Lower lobe of right lung (tissue), 2 donors: Measurements from ENCODE around the gene PTPN14. TPM values are rescaled to one million over a fixed set of nuclear protein-coding genes. Genes with fewer than 3 reads are reported as not detected.

ENCODE experiments used
- ATAC-seq, 2 donors: fragments of 200-7000 bp; cut with Tn5 transposase; one replicate each; pipeline ENCODE4 v1.9.1; 2020 to 2022; ENCODE audit warnings: mild to moderate bottlenecking in 2 of 2, moderate library complexity in 2 of 2
- DNase-seq: peaks from one replicate; pipeline ENCODE4 v3.0.0-alpha.2; 2020
- H3K27ac ChIP-seq: fragments of 200-600 bp; one replicate; pipeline ENCODE4 v1.8.0; 2022
- H3K27me3 ChIP-seq: fragments of 200-600 bp; one replicate; pipeline ENCODE4 v1.8.0; 2022; ENCODE audit warnings: low read depth
- H3K36me3 ChIP-seq: fragments of 200-600 bp; one replicate; pipeline ENCODE4 v1.8.0; 2022; ENCODE audit warnings: mild to moderate bottlenecking
- H3K4me1 ChIP-seq: fragments of 200-600 bp; one replicate; pipeline ENCODE4 v1.8.0; 2022
- H3K4me3 ChIP-seq: fragments of 200-600 bp; one replicate; pipeline ENCODE4 v1.8.0; 2022; ENCODE audit warnings: mild to moderate bottlenecking
- H3K9me3 ChIP-seq: fragments of 200-600 bp; one replicate; pipeline ENCODE4 v1.8.0; 2022
- intact Hi-C: fragments of 100-400 bp; cut with DNase I; formaldehyde crosslinking; loops from one replicate; pipeline ENCODE4 v1.11.0; 2022
- total RNA-seq: library from RNA; stranded (reverse); fragmentation: NEBNext Ultra II Directional; extraction: Animal tissue kit (Norgen Biotek cat#: 25700); gene quantifications from one replicate; pipeline ENCODE4 v1.2.1, GENCODE V29; 2021
- TF ChIP-seq, protein P1 (sequence below): fragments of 200-600 bp; IDR thresholded peaks from one replicate; pipeline ENCODE4 v1.8.0; 2022; ENCODE audit warnings: antibody characterized with exemption, mild to moderate bottlenecking
- donor health status: DM: no; HTN: yes; CAD: no; lungs with severe emphysema.

PTPN14 gene
- total RNA-seq, 1 donor from 2014 or later: 34.1 TPM

DNA sequence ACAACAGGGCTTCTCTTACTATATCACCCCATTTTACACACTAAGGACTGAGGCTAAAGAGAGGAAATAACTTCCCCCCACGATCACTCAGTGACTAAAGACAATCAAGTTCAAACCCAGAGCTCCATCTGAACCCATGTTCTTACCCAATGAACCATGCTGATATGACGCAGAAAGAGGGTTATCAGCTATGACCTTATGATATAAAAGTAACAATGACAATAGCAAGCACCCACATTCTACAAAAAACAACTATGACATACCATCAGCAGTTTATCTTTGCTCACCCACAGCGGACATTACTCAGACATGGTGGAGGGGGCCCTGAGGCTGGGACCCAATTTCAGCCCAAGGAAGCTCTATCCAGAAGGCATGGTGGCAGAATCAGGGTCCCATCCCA, 75.7 kb downstream of the PTPN14 start:
- DNase-seq: no peak
- Histone ChIP-seq H3K27me3 (no peaks in the 10 kb centered on the region), H3K9me3 (no peaks in the 10 kb centered on the region), H3K4me3 (no peak overlapping the region), H3K27ac (no peak overlapping the region), H3K36me3 (no peaks in the 10 kb centered on the region), H3K4me1 (peaks cover 8% of the 10 kb centered on the region)
- intact Hi-C loops: no loop called here
- TF ChIP-seq, protein P1, sequence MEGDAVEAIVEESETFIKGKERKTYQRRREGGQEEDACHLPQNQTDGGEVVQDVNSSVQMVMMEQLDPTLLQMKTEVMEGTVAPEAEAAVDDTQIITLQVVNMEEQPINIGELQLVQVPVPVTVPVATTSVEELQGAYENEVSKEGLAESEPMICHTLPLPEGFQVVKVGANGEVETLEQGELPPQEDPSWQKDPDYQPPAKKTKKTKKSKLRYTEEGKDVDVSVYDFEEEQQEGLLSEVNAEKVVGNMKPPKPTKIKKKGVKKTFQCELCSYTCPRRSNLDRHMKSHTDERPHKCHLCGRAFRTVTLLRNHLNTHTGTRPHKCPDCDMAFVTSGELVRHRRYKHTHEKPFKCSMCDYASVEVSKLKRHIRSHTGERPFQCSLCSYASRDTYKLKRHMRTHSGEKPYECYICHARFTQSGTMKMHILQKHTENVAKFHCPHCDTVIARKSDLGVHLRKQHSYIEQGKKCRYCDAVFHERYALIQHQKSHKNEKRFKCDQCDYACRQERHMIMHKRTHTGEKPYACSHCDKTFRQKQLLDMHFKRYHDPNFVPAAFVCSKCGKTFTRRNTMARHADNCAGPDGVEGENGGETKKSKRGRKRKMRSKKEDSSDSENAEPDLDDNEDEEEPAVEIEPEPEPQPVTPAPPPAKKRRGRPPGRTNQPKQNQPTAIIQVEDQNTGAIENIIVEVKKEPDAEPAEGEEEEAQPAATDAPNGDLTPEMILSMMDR: no peak
- ATAC-seq: no peak

DNA sequence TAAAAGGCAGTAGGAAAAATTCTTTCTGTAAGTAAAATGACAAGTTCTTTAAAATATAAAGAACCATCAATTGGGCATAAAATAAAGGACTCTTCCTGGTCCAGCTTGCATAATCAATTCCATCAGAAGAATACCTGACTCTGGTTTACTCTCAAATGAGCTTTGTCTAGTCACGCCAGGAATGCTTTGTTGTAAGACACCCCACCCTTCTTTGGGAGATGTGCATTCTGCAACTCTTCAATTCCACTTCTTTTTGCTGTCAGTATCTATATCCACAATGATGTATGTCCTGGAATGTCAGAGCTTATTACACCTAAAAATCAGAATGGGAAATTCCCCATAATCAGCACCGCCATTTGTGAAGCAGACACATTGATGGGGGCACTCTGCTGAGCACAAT, 76.1 kb downstream of the PTPN14 start:
- H3K9me3 ChIP-seq: no peaks in the 10 kb centered on the region
- no peaks in the 10 kb centered on the region for H3K36me3 ChIP-seq
- peaks cover 8% of the 10 kb centered on the region for H3K4me1 ChIP-seq
- H3K27ac ChIP-seq: no peak overlapping the region
- no peak overlapping the region for H3K4me3 ChIP-seq
- no peaks in the 10 kb centered on the region for H3K27me3 ChIP-seq
- intact Hi-C loops: no loop called here
- no peak for DNase-seq
- no peak for ATAC-seq
- TF ChIP-seq, protein P1: no peak

DNA sequence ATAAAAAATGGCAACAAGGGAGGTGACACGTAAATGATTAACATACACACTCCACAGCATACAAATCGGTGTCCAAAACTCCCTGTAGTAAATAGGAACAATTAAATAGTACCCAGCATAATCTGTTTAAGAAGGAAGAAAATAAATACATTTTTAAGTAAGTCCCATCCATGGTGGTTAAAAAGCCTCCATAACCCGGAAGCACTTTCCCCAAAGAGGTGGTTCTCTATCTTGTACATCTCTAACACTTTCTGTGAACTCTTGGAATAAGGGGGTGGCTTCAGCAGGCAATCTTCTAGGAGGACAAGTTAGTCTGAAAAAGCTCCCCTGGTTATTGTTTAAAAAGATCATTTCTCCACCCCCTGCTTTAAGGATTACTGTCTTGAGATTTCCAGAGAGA, 76.9 kb downstream of the PTPN14 start:
- DNase-seq (no peak), ATAC-seq (no peak)
- TF ChIP-seq, protein P1: no peak
- Histone ChIP-seq H3K4me1 (peaks cover 8% of the 10 kb centered on the region), H3K27ac (no peak overlapping the region), H3K9me3 (no peaks in the 10 kb centered on the region), H3K27me3 (no peaks in the 10 kb centered on the region), H3K4me3 (no peak overlapping the region), H3K36me3 (no peaks in the 10 kb centered on the region)
- intact Hi-C loops: no loop called here

DNA sequence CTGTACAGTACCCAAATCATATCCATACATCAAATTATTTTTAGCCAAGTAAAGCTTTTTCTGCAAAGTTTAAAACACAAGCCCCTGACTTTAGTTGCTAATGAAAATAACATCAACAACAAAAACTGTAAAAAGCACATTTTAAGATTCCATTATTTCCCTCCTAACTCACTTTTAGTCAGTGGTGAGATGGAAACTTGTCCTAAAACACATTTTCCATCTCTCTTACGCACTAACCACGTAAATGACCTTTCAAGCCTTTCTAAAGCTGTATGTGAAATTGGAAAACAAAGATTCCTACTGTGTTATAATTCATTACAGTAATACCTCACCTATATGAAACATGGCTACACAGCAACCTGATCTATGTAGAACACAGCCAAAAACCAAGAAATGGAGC, 77.5 kb downstream of the PTPN14 start:
- no peaks in the 10 kb centered on the region for H3K27me3 ChIP-seq
- no peaks in the 10 kb centered on the region for H3K9me3 ChIP-seq
- TF ChIP-seq, protein P1: no peak
- no peak overlapping the region for H3K27ac ChIP-seq
- ATAC-seq (no peak), DNase-seq (no peak)
- peaks cover 8% of the 10 kb centered on the region for H3K4me1 ChIP-seq
- no peak overlapping the region for H3K4me3 ChIP-seq
- intact Hi-C loops: no loop called here
- H3K36me3 ChIP-seq: no peaks in the 10 kb centered on the region

DNA sequence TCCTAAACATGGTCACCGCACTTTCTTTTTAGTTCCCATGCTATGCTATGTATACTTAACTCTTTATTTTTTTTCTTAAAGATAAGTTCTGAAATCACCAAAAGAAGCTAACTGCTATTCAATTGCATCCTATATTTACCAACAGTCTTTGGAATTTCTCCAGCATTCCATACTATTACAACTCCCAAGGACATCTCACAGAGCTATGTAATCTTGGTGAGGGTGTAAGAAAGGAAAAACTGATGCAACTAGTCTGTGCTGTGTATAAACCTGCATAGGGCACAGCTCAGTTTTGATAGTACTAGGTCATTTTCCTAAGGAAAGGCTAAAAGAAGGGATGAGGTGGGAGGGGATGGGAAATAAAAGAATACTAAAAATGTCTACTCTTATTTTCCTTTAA, 78.0 kb downstream of the PTPN14 start:
- TF ChIP-seq, protein P1: no peak
- Histone ChIP-seq H3K4me3 (no peak overlapping the region), H3K27me3 (no peaks in the 10 kb centered on the region), H3K4me1 (peaks cover 8% of the 10 kb centered on the region), H3K36me3 (no peaks in the 10 kb centered on the region), H3K27ac (no peak overlapping the region), H3K9me3 (no peaks in the 10 kb centered on the region)
- DNase-seq (no peak), ATAC-seq (no peak)
- intact Hi-C loops: no loop called here

DNA sequence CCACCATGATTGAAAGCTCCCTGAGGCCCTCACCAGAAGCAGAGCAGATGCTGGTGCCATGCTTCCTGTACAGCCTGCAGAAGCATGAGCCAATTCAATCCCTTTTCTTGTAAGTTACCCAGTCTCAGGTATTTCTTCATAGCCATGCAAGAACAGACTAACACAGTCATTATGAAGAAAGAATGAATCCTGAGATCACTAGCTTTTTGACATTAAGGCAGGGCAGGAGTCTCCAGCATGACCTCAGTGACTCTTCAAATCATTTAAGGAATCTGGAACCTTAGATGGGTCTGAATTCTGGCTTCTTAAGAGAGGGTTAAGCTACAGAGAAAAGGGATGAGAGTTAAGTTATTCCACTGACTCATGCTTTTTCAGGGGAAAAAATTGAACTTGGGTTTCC, 79.0 kb downstream of the PTPN14 start:
- H3K4me3 ChIP-seq: no peak overlapping the region
- no peaks in the 10 kb centered on the region for H3K27me3 ChIP-seq
- no peak overlapping the region for H3K27ac ChIP-seq
- ATAC-seq: no peak
- no peaks in the 10 kb centered on the region for H3K36me3 ChIP-seq
- intact Hi-C loops: no loop called here
- no peaks in the 10 kb centered on the region for H3K9me3 ChIP-seq
- TF ChIP-seq, protein P1: no peak
- H3K4me1 ChIP-seq: peaks cover 5% of the 10 kb centered on the region
- DNase-seq: no peak
